GM12865 (cell line): Measurements from ENCODE around the gene CEP295NL.

Experiments used
- DNase-seq: peaks from one replicate; pipeline ENCODE4 v3.0.0; 2010; ENCODE audit warnings: low read depth
- H3K4me3 ChIP-seq: 2 replicates; pipeline ENCODE4 v1.5.1; 2011; ENCODE audit warnings: mild to moderate bottlenecking, low read depth, low read length, control low read depth
- TF ChIP-seq, protein P1 (sequence below): IDR thresholded peaks from 2 replicates; pipeline ENCODE4 v1.5.1; 2011; ENCODE audit warnings: low read length, control low read depth, low read depth, inconsistent platforms; ENCODE audit not compliant: insufficient read depth; ENCODE audit errors: missing control alignments

Gene CEP295NL, protein sequence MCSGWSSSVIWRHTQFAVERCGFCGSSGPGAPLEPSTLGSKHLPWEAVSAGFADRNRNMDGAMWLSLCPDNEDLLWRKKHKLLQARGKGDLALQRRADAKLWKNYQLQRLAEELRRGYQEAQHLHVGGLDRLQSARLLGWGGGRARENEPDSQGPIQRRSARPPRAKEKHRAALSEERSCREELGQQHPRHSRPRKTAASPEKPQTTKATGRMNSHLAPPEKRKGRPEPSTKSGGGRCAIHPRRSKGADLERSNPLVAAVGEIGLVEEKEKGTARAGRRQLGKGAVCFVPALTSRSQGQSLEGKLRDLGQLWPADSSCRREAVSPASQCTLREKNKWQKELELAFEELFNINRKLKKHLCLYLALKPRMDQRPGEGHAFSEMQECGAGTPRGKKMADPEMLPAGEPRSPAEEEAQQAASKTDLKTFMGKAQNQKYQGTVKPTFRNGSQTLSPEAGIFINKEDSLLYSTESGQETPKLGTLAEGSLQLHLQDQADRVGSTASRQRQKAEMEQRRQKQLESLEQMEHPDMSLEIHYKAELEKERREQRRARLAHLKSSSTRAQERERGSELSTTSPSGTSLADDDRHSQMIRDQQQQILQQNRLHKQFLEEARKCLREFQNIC

DNA sequence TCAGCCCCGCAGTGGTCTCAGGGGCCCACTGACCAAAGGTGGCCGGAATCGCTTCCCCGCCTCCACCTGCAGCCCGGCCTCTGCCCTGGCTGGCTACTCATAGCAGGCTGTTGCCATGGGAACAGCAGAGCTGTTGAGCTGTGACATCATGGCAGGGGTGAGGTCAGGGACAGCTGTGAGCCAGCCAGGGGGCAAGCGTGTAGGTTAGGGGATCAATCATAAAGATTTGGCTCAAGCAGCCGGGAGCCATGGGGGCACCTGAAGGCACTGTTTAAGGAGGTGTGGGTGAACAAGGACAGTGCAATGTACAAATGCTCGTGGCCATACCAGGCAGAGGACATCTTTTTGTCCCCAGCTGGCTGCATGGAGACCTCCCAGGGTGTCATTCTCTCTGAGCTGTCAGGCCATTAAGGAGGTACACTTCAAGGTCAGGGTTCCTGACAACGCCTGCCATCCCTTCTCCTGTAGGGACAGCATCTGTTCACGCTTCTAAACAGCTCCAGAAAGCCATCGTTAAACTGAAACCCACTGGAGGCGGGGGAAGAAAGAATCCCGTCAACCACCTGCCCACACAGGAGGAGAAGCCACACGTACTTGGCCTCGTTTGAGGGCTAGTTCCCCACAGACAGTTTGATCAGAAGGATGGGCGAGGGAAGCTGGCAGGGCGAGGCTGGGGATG lies at the start of gene CEP295NL:
CEP295NL (minus strand) TSS at position 101 of the 679 bp plus-strand sequence. CDS start 1,373 bp downstream, outside the sequence.
- peak; percentile 37 for DNase-seq
- TF ChIP-seq, protein P1, sequence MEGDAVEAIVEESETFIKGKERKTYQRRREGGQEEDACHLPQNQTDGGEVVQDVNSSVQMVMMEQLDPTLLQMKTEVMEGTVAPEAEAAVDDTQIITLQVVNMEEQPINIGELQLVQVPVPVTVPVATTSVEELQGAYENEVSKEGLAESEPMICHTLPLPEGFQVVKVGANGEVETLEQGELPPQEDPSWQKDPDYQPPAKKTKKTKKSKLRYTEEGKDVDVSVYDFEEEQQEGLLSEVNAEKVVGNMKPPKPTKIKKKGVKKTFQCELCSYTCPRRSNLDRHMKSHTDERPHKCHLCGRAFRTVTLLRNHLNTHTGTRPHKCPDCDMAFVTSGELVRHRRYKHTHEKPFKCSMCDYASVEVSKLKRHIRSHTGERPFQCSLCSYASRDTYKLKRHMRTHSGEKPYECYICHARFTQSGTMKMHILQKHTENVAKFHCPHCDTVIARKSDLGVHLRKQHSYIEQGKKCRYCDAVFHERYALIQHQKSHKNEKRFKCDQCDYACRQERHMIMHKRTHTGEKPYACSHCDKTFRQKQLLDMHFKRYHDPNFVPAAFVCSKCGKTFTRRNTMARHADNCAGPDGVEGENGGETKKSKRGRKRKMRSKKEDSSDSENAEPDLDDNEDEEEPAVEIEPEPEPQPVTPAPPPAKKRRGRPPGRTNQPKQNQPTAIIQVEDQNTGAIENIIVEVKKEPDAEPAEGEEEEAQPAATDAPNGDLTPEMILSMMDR, result no peak
- H3K4me3 ChIP-seq, result no peak within 1 kb of the TSS

DNA sequence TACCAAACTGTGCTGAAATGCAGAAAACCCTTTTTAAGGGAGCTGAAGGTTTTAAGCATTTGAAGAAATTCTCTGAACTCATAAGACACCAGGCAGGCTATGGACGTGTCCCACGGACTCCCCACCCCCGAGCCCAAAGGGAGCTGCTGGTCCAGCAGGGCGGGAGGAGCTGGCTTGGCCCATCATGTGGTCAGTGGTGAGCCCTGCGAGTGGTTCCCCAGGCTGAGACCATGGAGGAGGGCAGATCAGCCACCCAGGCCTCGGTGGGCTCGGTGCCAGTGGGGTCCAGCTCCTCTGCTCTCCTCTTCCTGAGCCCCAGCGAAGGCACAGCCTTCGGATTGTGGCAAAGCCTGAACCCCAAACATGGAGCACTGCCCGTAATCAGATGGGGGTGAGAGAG lies 49.7 kb upstream of the CEP295NL start:
- H3K4me3 ChIP-seq, result no peak overlapping the region
- TF ChIP-seq, protein P1, result no peak
- DNase-seq, result no peak

DNA sequence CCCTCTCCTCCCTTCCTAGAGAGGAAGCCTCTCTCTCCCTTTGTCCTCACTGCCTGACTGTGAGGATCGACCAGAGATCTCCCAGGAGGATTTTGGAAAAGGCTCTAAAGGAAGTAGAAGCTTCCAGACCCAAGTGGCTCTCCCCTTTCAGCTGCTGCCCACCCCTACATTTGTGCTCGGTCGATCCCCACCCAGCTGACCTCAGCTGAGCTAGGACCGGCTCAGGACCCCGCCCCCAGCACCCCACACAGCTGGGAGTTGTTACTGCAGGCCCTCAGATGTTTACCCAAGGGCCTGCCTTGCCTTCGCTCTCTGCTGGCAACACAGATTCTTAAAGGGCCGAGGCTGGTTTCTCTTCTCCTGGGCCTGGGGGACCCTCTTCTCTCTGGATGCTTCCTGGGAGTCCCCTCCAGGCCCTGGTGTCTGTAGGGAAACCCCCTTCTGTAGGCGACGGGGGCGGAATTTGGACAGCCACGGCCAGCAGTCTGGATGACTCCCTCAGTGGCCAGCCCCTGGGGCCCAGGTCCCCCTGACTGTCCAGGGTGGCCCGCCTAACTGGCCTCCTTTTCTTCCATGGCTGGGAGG lies 49.1 kb upstream of the CEP295NL start:
- TF ChIP-seq, protein P1, result no peak
- no peak for DNase-seq
- H3K4me3 ChIP-seq, result no peak overlapping the region

DNA sequence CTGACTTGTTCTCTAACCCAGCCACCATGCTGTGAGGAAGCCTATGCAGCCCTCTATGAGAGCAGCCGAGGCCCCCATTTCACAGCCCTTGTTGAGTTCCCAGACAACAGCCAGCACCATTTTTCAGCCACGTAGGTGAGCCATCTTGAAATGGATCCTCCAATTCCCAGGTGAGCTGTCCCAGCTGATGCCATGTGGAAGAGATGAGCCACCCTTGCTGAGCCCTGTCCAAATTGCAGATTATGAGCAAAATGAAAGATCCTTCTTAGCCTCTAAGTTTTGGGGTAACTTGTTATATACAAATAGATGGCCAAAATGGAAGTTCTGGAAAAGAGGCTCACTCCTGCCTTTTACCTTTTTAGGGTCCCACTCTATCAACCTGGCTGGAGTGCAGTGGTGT lies 47.9 kb upstream of the CEP295NL start:
- TF ChIP-seq, protein P1, result no peak
- DNase-seq, result no peak

DNA sequence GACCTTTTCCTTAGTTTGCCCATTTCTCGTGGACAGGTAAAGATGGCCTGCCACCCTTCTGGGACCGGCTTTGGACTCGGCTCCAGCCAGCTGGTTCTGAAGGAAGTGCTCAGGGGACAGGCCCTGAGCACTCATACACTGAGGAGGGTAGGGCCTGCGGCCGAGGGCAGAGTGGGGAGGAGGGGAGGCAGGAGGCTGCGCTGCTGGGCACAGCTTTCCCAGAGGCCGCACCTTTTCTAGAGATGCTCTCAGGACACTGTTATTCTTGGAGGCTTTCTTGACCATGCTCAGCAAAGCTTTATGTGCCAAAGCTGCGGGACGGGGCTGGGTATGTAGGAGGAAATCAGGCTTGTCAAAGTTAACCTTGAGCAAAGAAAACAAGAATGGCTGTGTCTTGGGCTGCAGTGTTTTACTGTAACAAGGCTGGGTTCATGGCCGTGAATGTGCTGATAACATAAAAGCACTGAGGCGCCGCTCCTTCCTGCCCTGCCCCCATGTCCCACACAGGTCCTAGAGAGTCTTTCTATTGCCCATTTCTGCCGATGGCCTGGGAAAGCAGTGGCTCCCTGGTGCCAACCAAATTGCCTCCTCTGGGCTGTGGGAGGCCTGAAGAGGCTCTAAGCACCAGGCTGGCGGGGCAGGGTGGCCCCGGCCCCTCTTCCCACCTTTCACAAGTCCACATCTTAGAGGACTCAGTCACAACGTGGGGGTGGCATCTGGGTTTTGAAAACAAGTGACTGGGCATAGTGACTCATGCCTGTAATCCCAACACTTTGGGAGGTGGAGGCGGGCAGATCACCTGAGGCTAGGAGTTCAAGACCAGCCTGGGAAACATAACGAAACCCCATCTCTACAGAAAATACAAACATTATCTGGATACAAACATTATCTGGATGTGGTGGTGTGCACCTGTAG lies 44.5 kb upstream of the CEP295NL start:
- no peak for DNase-seq
- TF ChIP-seq, protein P1, result no peak

More for the DNA sequence above, 47.9 kb upstream of the CEP295NL start:
- no peak overlapping the region for H3K4me3 ChIP-seq

DNA sequence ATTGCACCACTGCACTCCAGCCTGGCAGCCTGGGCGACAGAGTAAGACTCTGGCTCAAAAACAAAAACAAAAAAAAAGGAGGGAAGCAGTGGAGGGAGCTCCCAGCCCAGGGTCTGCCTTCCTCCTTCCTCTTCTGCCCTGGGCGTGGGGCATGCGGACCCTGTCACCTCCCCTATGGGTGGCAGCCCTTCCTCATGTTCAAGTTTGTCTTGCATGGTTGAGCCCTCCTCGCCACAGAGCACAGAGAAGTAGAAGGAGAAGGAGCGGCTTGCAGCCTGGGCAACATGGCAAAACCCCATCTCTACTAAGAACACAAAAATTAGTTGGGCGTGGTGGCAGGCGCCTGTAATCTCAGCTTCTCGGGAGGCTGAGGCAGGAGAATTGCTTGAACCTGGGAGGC lies 43.6 kb upstream of the CEP295NL start:
- TF ChIP-seq, protein P1, result no peak
- no peak for DNase-seq

More for the DNA sequence above, 44.5 kb upstream of the CEP295NL start:
- H3K4me3 ChIP-seq, result no peak overlapping the region

More for the DNA sequence above, 43.6 kb upstream of the CEP295NL start:
- H3K4me3 ChIP-seq, result no peak overlapping the region
